GM19193 (cell line): Measurements from ENCODE around the gene PAPOLA.

Experiments used
- POLR2A ChIP-seq: IDR thresholded peaks from 4 replicates; pipeline ENCODE4 v1.6.1; 2011; ENCODE audit not compliant: insufficient read depth, insufficient read length; ENCODE audit errors: extremely low read depth

Gene PAPOLA

GRCh38 chr14:96616161-96616721 is 114.1 kb downstream of the PAPOLA start:
- no peak for TF ChIP-seq POLR2A
